Fibroblast of lung (primary cell): ENCODE measurements around the gene SCGB3A2. TPM values are rescaled to one million over a fixed set of nuclear protein-coding genes. Genes with fewer than 3 reads are reported as not detected.

Experiments used
- DNase-seq, 2 donors: peaks; one replicate each; pipeline versions ENCODE4 v3.0.0 to v3.0.0-alpha.2; 2010; ENCODE audit warnings: low read depth in 2 of 2
- H2AFZ ChIP-seq: 2 replicates; pipeline ENCODE4 v1.5.1; 2012; ENCODE audit warnings: low read length, control low read depth, inconsistent platforms
- H3K27ac ChIP-seq: 2 replicates; pipeline ENCODE4 v1.5.1; 2011; ENCODE audit warnings: low read length, control low read depth; ENCODE audit not compliant: insufficient read depth
- H3K27me3 ChIP-seq: 2 replicates; pipeline ENCODE4 v1.5.1; 2011; ENCODE audit warnings: mild to moderate bottlenecking, low read length; ENCODE audit not compliant: control insufficient read depth, insufficient read depth
- H3K36me3 ChIP-seq: 2 replicates; pipeline ENCODE4 v1.5.1; 2011; ENCODE audit warnings: low read length; ENCODE audit not compliant: control insufficient read depth, insufficient read depth
- H3K4me1 ChIP-seq: 2 replicates; pipeline ENCODE4 v1.5.1; 2011; ENCODE audit warnings: low read length; ENCODE audit not compliant: control insufficient read depth, insufficient read depth; ENCODE audit errors: extremely low read depth
- H3K4me2 ChIP-seq: 2 replicates; pipeline ENCODE4 v1.5.1; 2011; ENCODE audit warnings: low read length, control low read depth; ENCODE audit not compliant: insufficient read depth; ENCODE audit errors: extremely low read depth
- H3K4me3 ChIP-seq, 4 experiments: fragments of 200-600 bp in 1 of 4; sonication (generic) in 1 of 4; replicated peaks in 1 of 4; 2 replicates each; pipeline ENCODE4 v1.5.1; 2011 to 2016; ENCODE audit warnings: low read length in 4 of 4, low read depth in 3 of 4, mild to moderate bottlenecking in 3 of 4, control low read depth in 2 of 4, inconsistent platforms in 1 of 4, mixed read lengths in 1 of 4; ENCODE audit not compliant: insufficient read depth in 1 of 4; ENCODE audit errors: control extremely low read depth in 1 of 4
- H3K79me2 ChIP-seq: 2 replicates; pipeline ENCODE4 v1.5.1; 2012; ENCODE audit warnings: mild to moderate bottlenecking, low read length, inconsistent platforms; ENCODE audit not compliant: control insufficient read depth, insufficient read depth
- H3K9ac ChIP-seq: 2 replicates; pipeline ENCODE4 v1.5.1; 2011; ENCODE audit warnings: mild to moderate bottlenecking, low read length, control low read depth; ENCODE audit not compliant: insufficient read depth
- H3K9me3 ChIP-seq: 2 replicates; pipeline ENCODE4 v1.5.1; 2012; ENCODE audit warnings: low read depth, low read length; ENCODE audit not compliant: control insufficient read depth, insufficient read depth
- H4K20me1 ChIP-seq: 2 replicates; pipeline ENCODE4 v1.5.1; 2011; ENCODE audit warnings: low read length; ENCODE audit not compliant: control insufficient read depth, insufficient read depth; ENCODE audit errors: extremely low read depth
- CTCF ChIP-seq, 2 donors: IDR thresholded peaks in 1 of 2; conservative IDR thresholded peaks in 1 of 2; 1 replicate in 1 of 2; 2 replicates in 1 of 2; pipeline ENCODE4 v1.5.1; 2011 to 2012; ENCODE audit warnings: low read length in 2 of 2, control low read depth in 1 of 2, inconsistent platforms in 1 of 2, low read depth in 1 of 2, mild to moderate bottlenecking in 1 of 2
- EZH2 ChIP-seq: IDR thresholded peaks from 2 replicates; pipeline ENCODE4 v1.5.1; 2012; ENCODE audit warnings: low read length, control low read depth, mild to moderate bottlenecking; ENCODE audit errors: missing control alignments
- polyA plus RNA-seq, 2 donors: library from polyadenylated mRNA; depleted of rRNA in 1 of 2; stranded (reverse) in 1 of 2; unstranded in 1 of 2; fragments of >200 nt; gene quantifications; 2 replicates each; pipeline ENCODE4 v1.2.1, GENCODE V29; 2011 to 2012; ENCODE audit warnings: missing spikeins in 1 of 2
- total RNA-seq: library from RNA; depleted of rRNA; stranded (reverse); fragments of >200 nt; gene quantifications from 2 replicates; pipeline ENCODE4 v1.2.1, GENCODE V29; 2014

Gene SCGB3A2
- total and polyA plus RNA-seq, 2 donors (not counting 1 experiment from before 2014, with no cell fraction given): not detected

DNA sequence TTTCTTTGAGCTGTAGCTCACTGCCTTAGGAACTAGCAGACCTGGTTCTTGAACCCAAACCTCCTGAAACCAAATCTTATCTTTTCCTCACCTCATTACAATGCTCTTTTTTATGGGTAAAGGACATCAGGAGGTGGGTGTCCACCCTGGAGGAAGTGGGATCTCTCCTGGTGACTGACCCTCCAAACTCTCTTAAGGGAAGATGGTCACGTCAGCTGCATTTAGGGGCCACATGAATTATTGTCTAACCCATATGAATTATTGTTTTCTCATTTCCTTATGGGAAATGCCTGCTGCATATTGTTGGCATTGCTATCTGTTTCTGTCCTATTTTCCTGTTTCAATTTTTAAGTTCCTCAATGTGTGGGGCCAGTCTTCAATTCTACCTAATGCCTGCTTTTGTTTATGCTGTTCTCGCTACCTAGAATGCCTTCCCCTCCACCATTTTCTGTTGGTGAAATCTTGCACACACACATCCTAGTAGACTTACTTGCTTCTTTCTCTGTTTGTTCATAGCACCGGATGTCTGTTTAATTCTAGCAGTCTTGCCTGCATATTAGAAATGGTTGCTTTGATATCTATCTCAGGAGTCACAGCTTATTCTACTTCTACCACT lies 25.0 kb upstream of the SCGB3A2 start:
- no peaks in the 10 kb centered on the region for H3K4me1 ChIP-seq
- no peak for TF ChIP-seq EZH2
- TF ChIP-seq CTCF (conservative IDR thresholded peaks at IDR 0.05 in 1 of 2, IDR thresholded peaks at IDR 0.05 in 1 of 2; ENCODE audit: low read depth in 1 of 2, low read length in 2 of 2): no peak
- H2AFZ ChIP-seq: no peak overlapping the region
- no peak for DNase-seq
- no peaks in the 10 kb centered on the region for H3K79me2 ChIP-seq
- H3K27me3 ChIP-seq: peaks cover 2% of the 10 kb centered on the region
- H3K27ac ChIP-seq: no peak overlapping the region
- H3K9me3 ChIP-seq: no peaks in the 10 kb centered on the region
- H3K4me3 ChIP-seq: no peak overlapping the region
- no peaks in the 10 kb centered on the region for H3K36me3 ChIP-seq
- no peak overlapping the region for H3K9ac ChIP-seq
- no peaks in the 10 kb centered on the region for H4K20me1 ChIP-seq
- no peak overlapping the region for H3K4me2 ChIP-seq

GRCh38 chr5:147854331-147854730 lies 24.2 kb upstream of the SCGB3A2 start:
- peaks cover 2% of the 10 kb centered on the region for H3K27me3 ChIP-seq
- no peaks in the 10 kb centered on the region for H3K4me1 ChIP-seq
- no peak overlapping the region for H3K27ac ChIP-seq
- H4K20me1 ChIP-seq: no peaks in the 10 kb centered on the region
- no peak overlapping the region for H3K9ac ChIP-seq
- H3K9me3 ChIP-seq: no peaks in the 10 kb centered on the region
- H3K4me2 ChIP-seq: no peak overlapping the region
- no peak for DNase-seq
- TF ChIP-seq CTCF (conservative IDR thresholded peaks at IDR 0.05 in 1 of 2, IDR thresholded peaks at IDR 0.05 in 1 of 2; ENCODE audit: low read depth in 1 of 2, low read length in 2 of 2) (no peak), EZH2 (no peak)
- H3K4me3 ChIP-seq: no peak overlapping the region
- H3K36me3 ChIP-seq: no peaks in the 10 kb centered on the region
- no peaks in the 10 kb centered on the region for H3K79me2 ChIP-seq
- no peak overlapping the region for H2AFZ ChIP-seq

DNA sequence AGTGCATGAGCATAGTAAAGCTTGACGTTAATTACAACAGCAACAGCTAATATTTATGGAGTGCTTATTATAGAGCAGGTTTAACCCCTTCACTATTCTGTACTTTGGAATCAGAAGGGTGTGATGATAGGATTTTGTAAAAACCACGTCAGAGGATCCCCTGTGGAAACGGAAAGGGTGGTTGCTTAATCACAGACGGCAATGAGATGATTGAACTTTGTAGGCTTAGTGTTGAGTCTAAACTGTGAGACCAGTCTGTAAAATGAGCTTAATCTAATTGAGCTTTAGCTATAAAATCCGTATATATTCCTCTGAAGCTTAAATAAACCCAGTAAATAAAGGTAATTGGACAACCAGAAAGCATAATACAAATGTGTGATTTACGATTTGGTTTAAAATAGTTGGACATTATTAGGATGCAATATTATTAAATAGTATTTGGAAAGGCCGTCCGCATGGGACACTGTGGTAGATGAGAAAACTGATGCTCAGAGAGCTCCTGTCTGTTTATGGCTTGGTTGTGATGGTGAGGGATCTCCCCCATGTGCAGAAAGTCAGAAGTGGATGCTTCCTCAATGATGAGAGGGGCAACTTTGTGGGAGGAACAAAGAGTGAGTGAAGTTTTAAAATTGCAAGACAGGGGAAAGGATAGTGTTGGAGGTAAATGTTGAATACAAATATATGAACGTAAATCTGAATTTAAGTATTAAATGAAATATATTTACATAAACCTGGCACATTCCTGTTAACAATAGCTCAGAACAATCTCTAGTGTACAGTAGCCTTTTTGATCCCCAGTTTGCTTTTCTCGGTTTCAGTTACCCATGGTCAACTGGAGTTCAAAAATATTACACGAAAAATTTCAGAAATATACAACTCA lies 23.4 kb upstream of the SCGB3A2 start:
- no peaks in the 10 kb centered on the region for H4K20me1 ChIP-seq
- H3K4me1 ChIP-seq: no peaks in the 10 kb centered on the region
- H3K36me3 ChIP-seq: no peaks in the 10 kb centered on the region
- no peaks in the 10 kb centered on the region for H3K79me2 ChIP-seq
- H2AFZ ChIP-seq: no peak overlapping the region
- no peaks in the 10 kb centered on the region for H3K9me3 ChIP-seq
- no peak overlapping the region for H3K27ac ChIP-seq
- TF ChIP-seq EZH2: no peak
- no peak for TF ChIP-seq CTCF (conservative IDR thresholded peaks at IDR 0.05 in 1 of 2, IDR thresholded peaks at IDR 0.05 in 1 of 2; ENCODE audit: low read depth in 1 of 2, low read length in 2 of 2)
- no peak overlapping the region for H3K4me3 ChIP-seq
- peaks cover 2% of the 10 kb centered on the region for H3K27me3 ChIP-seq
- DNase-seq: no peak
- H3K9ac ChIP-seq: no peak overlapping the region
- H3K4me2 ChIP-seq: no peak overlapping the region
